Right lobe of liver (tissue), 6 donors: Measurements from ENCODE around the gene ERC2. TPM values are rescaled to one million over a fixed set of nuclear protein-coding genes. Genes with fewer than 3 reads are reported as not detected.

Experiments used
- ATAC-seq, 4 donors: fragments of 200-7000 bp; cut with Tn5 transposase; one replicate each; pipeline ENCODE4 v1.9.1; 2020; ENCODE audit warnings: mild to moderate bottlenecking in 4 of 4, moderate library complexity in 4 of 4
- DNase-seq, 3 donors: peaks; one replicate each; pipeline ENCODE4 v3.0.0-alpha.2; 2020
- H3K27ac ChIP-seq, 3 donors: fragments of 200-600 bp; one replicate each; pipeline ENCODE4 v1.8.0; 2022
- H3K27me3 ChIP-seq, 2 donors: fragments of 200-600 bp; one replicate each; pipeline ENCODE4 v1.8.0; 2022
- H3K36me3 ChIP-seq, 4 donors: fragments of 200-600 bp; sonication (generic) in 1 of 4; one replicate each; pipeline versions ENCODE4 v1.5.1 to v1.8.0; 2017 to 2022; ENCODE audit warnings: control low read depth in 1 of 4
- H3K4me1 ChIP-seq, 4 donors: fragments of 200-600 bp; sonication (generic) in 1 of 4; one replicate each; pipeline versions ENCODE4 v1.5.1 to v1.8.0; 2017 to 2022; ENCODE audit warnings: control low read depth in 1 of 4
- H3K4me3 ChIP-seq, 3 donors: fragments of 200-600 bp; one replicate each; pipeline ENCODE4 v1.8.0; 2022
- H3K9me3 ChIP-seq, 4 donors: fragments of 200-600 bp; sonication (generic) in 1 of 4; one replicate each; pipeline versions ENCODE4 v1.5.1 to v1.8.0; 2017 to 2022; ENCODE audit warnings: control low read depth in 1 of 4
- CTCF ChIP-seq, 4 donors: fragments of 200-600 bp in 3 of 4; fragments of 450-650 bp in 1 of 4; IDR thresholded peaks; one replicate each; pipeline versions ENCODE4 v1.5.1 to v1.8.0; 2016 to 2022; ENCODE audit warnings: antibody characterized with exemption in 4 of 4, mild to moderate bottlenecking in 2 of 4
- POLR2A ChIP-seq: fragments of 450-650 bp; IDR thresholded peaks from one replicate; pipeline ENCODE4 v1.6.1; 2017; ENCODE audit warnings: antibody characterized with exemption, mild to moderate bottlenecking
- WGBS: methylation state at CpG from one replicate; pipeline ENCODE4 v1.1.6; 2018; ENCODE audit warnings: low coverage, low lambda C conversion rate; ENCODE audit not compliant: insufficient coverage; ENCODE audit errors: missing lambda C conversion rate; 5-methylcytosine and 5-hydroxymethylcytosine counted together
- intact Hi-C, 2 donors: fragments of 100-400 bp; cut with DNase I; formaldehyde crosslinking; loops; one replicate each; pipeline versions ENCODE4 v1.11.2 to v1.14.1; 2022
- total RNA-seq, 6 experiments: library from RNA; depleted of rRNA in 2 of 6; stranded (reverse); fragments of >200 nt in 2 of 6; fragmentation: NEBNext Ultra II Directional in 3 of 6; extraction: Animal tissue kit (Norgen Biotek cat#: 25700) in 3 of 6; gene quantifications; one replicate each; pipeline versions ENCODE4 v1.1.0 to v1.2.4, GENCODE V29; 2016 to 2023
- donor health status: DM: no; HTN: yes; CAD: no.
- donor health status: DM: no; HTN: no; CAD: no.
- donor health status: DM: no; HTN: no; CAD: no.
- donor health status: DM: no; HTN: yes; CAD: no.
- donor health status: DM: no; HTN: yes; CAD: no.

ERC2 gene
- total RNA-seq, 6 experiments from 2014 or later, result not detected

DNA sequence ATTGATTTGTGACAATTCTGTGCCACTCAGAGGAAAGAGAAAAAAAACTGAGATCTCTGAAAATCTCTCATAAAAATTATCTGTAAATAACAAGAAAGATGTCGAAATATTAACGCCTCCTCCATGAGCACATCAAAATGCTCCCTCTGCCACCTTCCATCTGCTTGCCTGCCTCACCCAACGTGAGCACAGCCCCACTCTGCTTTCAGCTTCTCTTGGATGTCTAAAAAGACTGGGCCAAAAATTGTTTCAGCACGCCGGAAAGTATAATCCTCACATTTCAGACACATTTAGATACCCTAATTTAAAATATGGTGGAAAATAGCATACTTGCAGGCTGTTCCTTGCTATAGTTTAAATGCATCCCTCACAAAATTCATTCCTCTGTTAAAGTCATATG, 57.1 kb downstream of the ERC2 start:
- no peaks in the 10 kb centered on the region for H3K36me3 ChIP-seq
- H3K27me3 ChIP-seq, result no peaks in the 10 kb centered on the region
- H3K27ac ChIP-seq, result no peak overlapping the region
- intact Hi-C loops, result no loop called here
- no peaks in the 10 kb centered on the region for H3K4me1 ChIP-seq
- H3K4me3 ChIP-seq, result no peak overlapping the region
- TF ChIP-seq POLR2A (no peak), CTCF (IDR thresholded peaks at IDR 0.05) (no peak)
- H3K9me3 ChIP-seq, result no peaks in the 10 kb centered on the region
- 85% methylated on average over 5 of the region's 5 CpGs for WGBS
- no peak for DNase-seq
- ATAC-seq, result no peak

DNA sequence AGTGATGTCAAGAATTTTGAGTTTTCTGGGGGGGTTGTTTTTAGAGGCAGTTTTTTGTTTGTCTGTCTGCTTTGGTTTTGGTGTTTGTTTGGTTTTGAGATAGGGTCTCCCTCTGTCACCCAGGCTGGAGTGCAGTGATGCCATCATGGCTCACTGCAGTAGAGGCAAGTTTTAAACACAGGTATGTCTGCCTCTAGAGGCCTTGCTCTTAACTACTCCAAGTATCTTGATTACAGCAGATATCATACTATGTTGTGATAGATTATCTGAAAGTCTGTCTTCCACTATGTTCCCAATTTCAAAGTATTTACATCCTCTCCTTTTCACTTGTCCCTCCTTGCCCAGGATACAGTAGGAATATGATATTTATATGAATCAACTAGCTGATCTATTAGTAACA, 57.7 kb downstream of the ERC2 start:
- no peak for DNase-seq
- H3K9me3 ChIP-seq, result no peaks in the 10 kb centered on the region
- no peaks in the 10 kb centered on the region for H3K36me3 ChIP-seq
- intact Hi-C loops, result no loop called here
- no peak overlapping the region for H3K4me3 ChIP-seq
- no peaks in the 10 kb centered on the region for H3K27me3 ChIP-seq
- H3K27ac ChIP-seq, result no peak overlapping the region
- TF ChIP-seq POLR2A, result no peak
- no peak for TF ChIP-seq CTCF (IDR thresholded peaks at IDR 0.05)
- no peaks in the 10 kb centered on the region for H3K4me1 ChIP-seq
- ATAC-seq, result no peak

GRCh38 chr3:56409790-56410189, 58.5 kb downstream of the ERC2 start:
- TF ChIP-seq POLR2A, result no peak
- no peak for TF ChIP-seq CTCF (IDR thresholded peaks at IDR 0.05)
- ATAC-seq, result no peak
- Histone ChIP-seq H3K4me3 (no peak overlapping the region), H3K4me1 (no peaks in the 10 kb centered on the region), H3K36me3 (no peaks in the 10 kb centered on the region), H3K9me3 (no peaks in the 10 kb centered on the region), H3K27ac (no peak overlapping the region), H3K27me3 (no peaks in the 10 kb centered on the region)
- DNase-seq, result no peak
- 70% methylated on average over 3 of the region's 3 CpGs for WGBS
- intact Hi-C loops, result no loop called here

- intact Hi-C loops, result no loop called here
- no peak overlapping the region for H3K4me3 ChIP-seq
- no peak for ATAC-seq
These were observed 59.5 kb downstream of the ERC2 start for GRCh38 chr3:56408761-56409196.

More at GRCh38 chr3:56408761-56409196, 59.5 kb downstream of the ERC2 start:
- no peaks in the 10 kb centered on the region for H3K36me3 ChIP-seq
- no peaks in the 10 kb centered on the region for H3K9me3 ChIP-seq
- DNase-seq, result no peak
- TF ChIP-seq CTCF (IDR thresholded peaks at IDR 0.05) (no peak), POLR2A (no peak)
- WGBS, result 85% methylated on average over 2 of the region's 18 CpGs
- no peak overlapping the region for H3K27ac ChIP-seq
- H3K4me1 ChIP-seq, result no peaks in the 10 kb centered on the region
- no peaks in the 10 kb centered on the region for H3K27me3 ChIP-seq
